Thoracic aorta (tissue), 2 donors: ENCODE results near the gene TUB. TPM values are rescaled to one million over a fixed set of nuclear protein-coding genes. Genes with fewer than 3 reads are reported as not detected.

Experiments used
- ATAC-seq: fragments of 150-250 bp; one replicate; pipeline ENCODE4 v1.8.0; 2017; ENCODE audit warnings: low read depth; ENCODE audit not compliant: insufficient number of reproducible peaks, low FRiP score
- DNase-seq: peaks from one replicate; pipeline ENCODE4 v3.0.0-alpha.2; 2020; ENCODE audit warnings: low spot score
- H3K27ac ChIP-seq, 2 donors: fragments of 200-600 bp; sonication (generic); 1 replicate in 1 of 2; 2 replicates in 1 of 2; pipeline ENCODE4 v1.5.1; 2016; ENCODE audit warnings: mild to moderate bottlenecking in 2 of 2, moderate library complexity in 2 of 2
- H3K27me3 ChIP-seq: fragments of 200-600 bp; sonication (generic); replicated peaks from 2 replicates; pipeline ENCODE4 v1.6.0; 2016; ENCODE audit warnings: mild to moderate bottlenecking; ENCODE audit not compliant: insufficient read depth
- H3K36me3 ChIP-seq: fragments of 200-600 bp; sonication (generic); one replicate; pipeline ENCODE4 v1.5.1; 2016
- H3K4me1 ChIP-seq, 2 donors: fragments of 200-600 bp; sonication (generic); 1 replicate in 1 of 2; 2 replicates in 1 of 2; pipeline versions ENCODE4 v1.5.1 to v1.6.0; 2016; ENCODE audit warnings: low read depth in 2 of 2, mild to moderate bottlenecking in 1 of 2; ENCODE audit not compliant: control insufficient read depth in 1 of 2
- H3K4me3 ChIP-seq: fragments of 200-600 bp; sonication (generic); 2 replicates; pipeline ENCODE4 v1.5.1; 2016; ENCODE audit warnings: mild to moderate bottlenecking
- H3K9me3 ChIP-seq: fragments of 200-600 bp; sonication (generic); 2 replicates; pipeline ENCODE4 v1.5.1; 2016
- CTCF ChIP-seq: fragments of 200-600 bp; sonication (generic); IDR thresholded peaks from one replicate; pipeline ENCODE4 v1.5.1; 2019; ENCODE audit warnings: antibody characterized with exemption
- total RNA-seq, 2 donors: library from RNA; depleted of rRNA; stranded (reverse); fragments of >200 nt; gene quantifications; one replicate each; pipeline versions ENCODE4 v1.1.0 to v1.2.3, GENCODE V29; 2016

Gene TUB
- total RNA-seq, 2 donors from 2014 or later = 6.9 to 8.9 TPM

DNA sequence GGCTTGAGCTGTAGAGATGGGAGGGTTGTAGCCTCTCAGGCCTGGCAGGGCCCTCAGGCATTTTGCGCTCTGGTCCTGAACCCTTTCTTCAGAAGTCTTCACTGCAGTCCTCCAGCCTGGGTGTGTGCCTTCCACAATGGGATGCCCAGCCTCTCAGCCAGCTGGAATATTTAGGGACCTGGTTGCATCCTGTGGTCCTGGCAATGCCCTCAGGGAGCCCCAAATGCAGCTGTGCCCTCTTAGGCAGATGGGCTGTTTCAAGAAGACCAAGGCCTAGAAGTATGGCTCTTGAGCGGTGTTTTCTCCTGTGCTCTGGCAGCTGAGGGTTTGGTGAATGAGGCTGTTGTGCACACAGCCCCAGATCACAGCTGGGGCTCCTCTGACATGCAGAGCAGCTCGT lies 6.7 kb downstream of the TUB start:
- no peaks in the 10 kb centered on the region for H3K9me3 ChIP-seq
- no peak for TF ChIP-seq CTCF
- ATAC-seq (no peak), DNase-seq (no peak)
- no peaks in the 10 kb centered on the region for H3K27me3 ChIP-seq
- H3K4me3 ChIP-seq = no peak overlapping the region
- peaks cover 0 to 14% of the 10 kb centered on the region in 2 donors for H3K4me1 ChIP-seq
- H3K36me3 ChIP-seq = no peaks in the 10 kb centered on the region
- no peak overlapping the region for H3K27ac ChIP-seq

DNA sequence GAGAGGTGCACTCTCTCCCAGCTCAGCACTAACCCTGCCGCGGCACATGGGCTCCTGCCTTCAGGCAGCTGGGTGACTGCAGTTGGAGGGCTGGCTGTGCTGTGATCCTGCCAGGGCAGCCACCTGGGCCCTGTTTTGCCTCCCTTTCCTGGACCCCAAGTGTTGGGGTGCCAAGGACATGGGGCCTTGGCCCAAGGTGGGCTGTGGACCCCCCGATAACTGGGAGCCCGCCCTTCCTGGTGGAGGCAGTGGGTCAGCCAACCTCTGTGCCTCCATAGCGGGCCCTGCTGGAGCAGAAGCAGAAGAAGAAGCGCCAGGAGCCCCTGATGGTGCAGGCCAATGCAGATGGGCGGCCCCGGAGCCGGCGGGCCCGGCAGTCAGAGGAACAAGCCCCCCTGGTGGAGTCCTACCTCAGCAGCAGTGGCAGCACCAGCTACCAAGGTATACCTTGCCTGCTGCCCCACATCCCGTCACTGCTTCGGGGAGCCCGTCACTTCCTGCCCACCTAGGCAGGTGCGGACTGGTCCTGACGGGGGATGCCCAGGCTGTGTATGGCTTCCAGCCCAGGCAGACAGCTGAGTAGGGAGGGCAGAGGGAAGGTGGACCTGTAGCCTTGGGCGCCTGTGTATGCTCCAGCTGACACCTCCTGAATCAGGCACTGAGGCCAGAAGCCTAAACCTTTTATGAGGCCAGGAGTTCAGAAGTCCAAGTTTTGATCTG lies 8.9 kb downstream of the TUB start:
- H3K27ac ChIP-seq = no peak overlapping the region
- DNase-seq = no peak
- H3K27me3 ChIP-seq = no peaks in the 10 kb centered on the region
- no peak overlapping the region for H3K4me3 ChIP-seq
- peaks cover 3% of the 10 kb centered on the region for H3K36me3 ChIP-seq
- no peaks in the 10 kb centered on the region for H3K9me3 ChIP-seq
- TF ChIP-seq CTCF = no peak
- peaks cover 0 to 8% of the 10 kb centered on the region in 2 donors for H3K4me1 ChIP-seq
- ATAC-seq = no peak

- Histone ChIP-seq H3K9me3 (no peaks in the 10 kb centered on the region), H3K4me1 (peaks cover 0 to 8% of the 10 kb centered on the region in 2 donors), H3K27me3 (no peaks in the 10 kb centered on the region), H3K27ac (no peak overlapping the region), H3K4me3 (no peak overlapping the region), H3K36me3 (peaks cover 3% of the 10 kb centered on the region)
- ATAC-seq (no peak), DNase-seq (no peak)
- TF ChIP-seq CTCF = peak; percentile 48
Observed at GRCh38 chr11:8090756-8091155, 9.7 kb downstream of the TUB start.

- H3K4me1 ChIP-seq = peaks cover 0 to 8% of the 10 kb centered on the region in 2 donors
- H3K27ac ChIP-seq = no peak overlapping the region
- TF ChIP-seq CTCF = no peak
- DNase-seq (no peak), ATAC-seq (no peak)
- H3K4me3 ChIP-seq = no peak overlapping the region
- no peaks in the 10 kb centered on the region for H3K27me3 ChIP-seq
- no peaks in the 10 kb centered on the region for H3K9me3 ChIP-seq
- H3K36me3 ChIP-seq = peaks cover 3% of the 10 kb centered on the region
Observed at GRCh38 chr11:8091721-8092120, 10.7 kb downstream of the TUB start.

DNA sequence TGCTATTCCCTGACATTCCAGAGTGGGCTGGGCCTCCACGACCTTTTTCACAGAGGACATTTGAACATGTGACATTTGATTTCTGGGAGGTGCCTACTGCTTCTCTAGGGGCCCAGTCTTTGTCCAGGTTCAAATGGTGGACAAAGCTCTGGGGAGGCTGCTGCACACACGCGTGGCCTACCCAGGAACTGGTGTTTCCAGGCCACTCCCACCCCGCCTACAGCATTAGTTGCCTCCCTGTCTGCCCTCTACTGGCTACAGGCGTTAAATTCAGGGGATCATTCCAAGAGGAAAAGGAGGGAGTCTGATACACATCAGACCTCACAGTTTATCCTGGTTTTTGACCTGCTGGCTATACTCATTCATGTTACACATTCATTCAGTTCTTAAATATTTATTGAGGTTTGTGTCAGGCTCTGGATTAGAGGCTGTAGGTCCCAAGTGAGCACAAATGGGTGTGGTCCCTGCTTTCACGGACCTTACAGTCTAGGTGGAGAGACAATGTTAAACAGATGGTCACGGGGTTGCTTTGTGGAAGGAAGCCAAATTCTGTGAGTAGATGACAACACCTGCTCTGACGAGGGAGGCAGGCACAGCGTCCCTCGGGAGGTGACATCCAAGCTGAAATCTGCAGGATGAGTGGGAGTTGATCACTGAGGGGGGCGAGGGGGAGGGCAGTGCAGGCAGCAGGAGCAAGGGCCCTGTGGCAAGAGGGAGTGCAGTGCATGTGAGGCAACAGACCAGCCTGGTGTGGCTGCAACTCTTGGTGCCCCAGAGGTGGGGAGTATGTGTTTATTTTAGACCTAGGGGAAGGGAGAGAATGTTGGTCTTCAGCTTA lies 11.8 kb downstream of the TUB start:
- Histone ChIP-seq H3K36me3 (peaks cover 6% of the 10 kb centered on the region), H3K4me1 (peaks cover 0 to 8% of the 10 kb centered on the region in 2 donors), H3K4me3 (no peak overlapping the region), H3K9me3 (no peaks in the 10 kb centered on the region), H3K27me3 (no peaks in the 10 kb centered on the region), H3K27ac (no peak overlapping the region)
- DNase-seq = peak; percentile 22
- TF ChIP-seq CTCF = peak; percentile 54
- no peak for ATAC-seq
